GM15510 (cell line): ENCODE measurements around the gene ADORA2A.

Experiments used
- POLR2A ChIP-seq: IDR thresholded peaks from 3 replicates; pipeline ENCODE4 v1.6.1; 2011; ENCODE audit warnings: borderline replicate concordance; ENCODE audit not compliant: insufficient read length; ENCODE audit errors: extremely low read depth

The ADORA2A gene

GRCh38 chr22:24430431-24431308 lies 3.3 kb downstream of the ADORA2A start:
- TF ChIP-seq POLR2A = no peak

DNA sequence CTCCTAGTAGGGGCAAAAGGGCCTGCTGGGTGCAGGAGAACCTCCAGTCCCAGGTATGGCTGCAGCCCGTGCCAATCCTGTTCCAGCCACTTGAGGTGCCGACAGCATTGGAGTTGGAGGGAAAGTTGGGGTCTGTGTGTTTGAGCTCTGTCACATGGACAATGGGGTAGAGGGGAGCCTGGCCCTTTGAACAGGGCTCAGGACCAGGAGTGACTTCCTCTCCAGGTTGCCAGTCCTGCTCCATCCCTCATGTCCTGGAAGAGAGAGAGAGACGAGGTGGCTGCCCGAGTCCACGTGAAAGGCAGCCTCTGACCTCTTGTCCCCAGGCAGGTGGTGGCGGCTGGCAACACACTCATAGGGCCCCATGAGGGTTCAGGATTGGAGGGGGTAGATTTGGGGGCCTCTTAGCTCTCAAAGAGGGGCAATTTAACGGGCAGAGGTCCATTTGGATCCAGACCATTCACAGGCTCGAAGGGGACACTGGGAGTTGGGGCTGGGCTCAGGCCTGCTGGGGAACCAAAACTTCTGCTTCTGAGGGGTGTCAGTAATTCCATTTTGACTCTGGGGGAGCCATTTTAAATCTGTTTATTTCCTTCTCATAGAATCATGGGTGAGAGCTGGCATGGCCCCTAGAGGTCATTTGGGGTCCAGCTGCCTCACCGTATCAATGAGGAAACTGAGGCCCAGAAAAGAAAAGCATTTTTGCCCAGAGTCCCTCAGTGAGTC lies 4.1 kb downstream of the ADORA2A start:
- TF ChIP-seq POLR2A = no peak

DNA sequence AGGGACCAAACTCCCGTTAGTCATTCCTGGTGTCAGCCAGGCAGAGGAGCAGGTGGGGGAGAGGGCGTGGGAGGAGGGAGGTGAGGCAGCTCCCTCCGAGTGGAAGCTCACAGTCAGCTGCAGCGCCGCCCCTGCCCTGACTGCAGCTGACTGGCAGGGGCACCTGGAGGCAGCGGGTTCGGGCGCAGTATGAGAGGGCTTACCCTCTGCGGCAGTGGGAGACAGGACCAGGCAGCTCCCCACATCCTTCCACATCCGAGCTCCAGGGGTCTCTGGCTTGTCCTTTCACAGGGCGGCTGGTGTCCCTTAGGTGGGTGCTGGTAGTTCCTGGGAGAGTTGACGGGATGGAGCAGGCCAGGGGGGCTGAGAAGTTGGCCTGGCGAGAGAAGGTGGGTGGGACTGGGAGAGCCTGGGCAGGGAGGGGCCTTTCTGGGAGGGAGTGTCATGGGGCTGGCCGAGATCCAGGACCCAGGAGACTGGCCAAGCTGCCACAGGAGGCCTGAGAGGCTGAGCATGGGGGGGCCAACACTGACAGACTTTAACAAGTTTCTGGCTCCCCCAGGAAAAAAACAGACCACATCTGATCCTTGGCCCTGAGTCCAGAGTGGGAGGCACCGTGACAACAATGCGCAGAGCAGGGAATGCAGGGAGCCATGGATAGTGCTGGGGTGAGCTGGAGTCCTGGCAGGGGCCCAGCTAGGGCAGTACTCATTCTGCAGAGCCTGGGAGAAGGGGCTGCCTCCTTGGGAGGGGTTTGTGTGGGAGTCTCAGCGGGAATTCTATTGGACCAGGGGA lies 4.9 kb downstream of the ADORA2A start:
- TF ChIP-seq POLR2A = no peak

DNA sequence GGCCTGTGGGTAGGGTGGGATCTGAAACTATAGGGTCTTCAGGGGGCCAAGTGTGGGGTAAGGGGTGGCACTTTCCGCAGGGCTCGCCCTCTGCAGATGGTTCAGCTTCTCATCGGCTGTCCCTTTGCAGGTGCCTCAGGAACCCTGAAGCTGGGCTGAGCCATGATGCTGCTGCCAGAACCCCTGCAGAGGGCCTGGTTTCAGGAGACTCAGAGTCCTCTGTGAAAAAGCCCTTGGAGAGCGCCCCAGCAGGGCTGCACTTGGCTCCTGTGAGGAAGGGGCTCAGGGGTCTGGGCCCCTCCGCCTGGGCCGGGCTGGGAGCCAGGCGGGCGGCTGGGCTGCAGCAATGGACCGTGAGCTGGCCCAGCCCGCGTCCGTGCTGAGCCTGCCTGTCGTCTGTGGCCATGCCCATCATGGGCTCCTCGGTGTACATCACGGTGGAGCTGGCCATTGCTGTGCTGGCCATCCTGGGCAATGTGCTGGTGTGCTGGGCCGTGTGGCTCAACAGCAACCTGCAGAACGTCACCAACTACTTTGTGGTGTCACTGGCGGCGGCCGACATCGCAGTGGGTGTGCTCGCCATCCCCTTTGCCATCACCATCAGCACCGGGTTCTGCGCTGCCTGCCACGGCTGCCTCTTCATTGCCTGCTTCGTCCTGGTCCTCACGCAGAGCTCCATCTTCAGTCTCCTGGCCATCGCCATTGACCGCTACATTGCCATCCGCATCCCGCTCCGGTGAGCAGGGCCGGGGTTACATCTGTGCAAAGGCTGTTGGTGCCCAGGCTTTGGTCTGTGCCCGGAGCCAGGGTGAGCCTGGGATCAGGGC lies 5.8 kb downstream of the ADORA2A start:
- no peak for TF ChIP-seq POLR2A

DNA sequence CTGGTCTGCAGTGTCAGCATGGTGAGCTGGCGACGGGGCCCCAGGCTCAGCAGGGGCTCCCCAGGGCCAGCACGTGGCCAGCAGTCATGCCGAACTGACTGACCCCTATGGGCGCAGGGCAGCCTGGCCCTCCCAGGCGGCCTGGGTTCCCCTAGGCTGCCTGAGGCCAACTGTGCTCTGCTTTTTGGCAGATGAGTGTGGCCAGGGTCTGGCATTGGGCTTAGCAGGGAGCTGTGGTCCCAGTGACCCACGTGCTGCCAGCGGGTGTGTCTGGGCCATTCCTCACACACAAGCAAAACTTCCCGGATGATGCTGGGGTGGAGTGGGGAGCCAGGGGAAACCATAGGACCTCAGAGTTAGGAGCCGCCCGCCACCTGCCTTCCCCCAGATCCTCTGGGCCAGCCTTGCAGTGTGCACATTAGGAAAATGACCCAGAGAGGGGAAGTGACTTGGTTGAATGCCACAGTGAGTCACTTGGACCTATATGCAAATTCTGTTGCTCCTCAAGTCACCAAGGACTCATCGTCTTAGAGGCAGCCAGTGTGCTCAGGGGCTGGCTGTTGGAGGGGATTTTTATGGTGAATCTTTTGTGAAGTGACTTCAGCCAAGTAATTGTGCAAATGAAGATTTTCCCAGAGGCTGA lies 6.5 kb downstream of the ADORA2A start:
- TF ChIP-seq POLR2A = peak; percentile 68

GRCh38 chr22:24434471-24435322 lies 7.3 kb downstream of the ADORA2A start:
- no peak for TF ChIP-seq POLR2A

GRCh38 chr22:24435323-24435645 lies 7.9 kb downstream of the ADORA2A start:
- no peak for TF ChIP-seq POLR2A

- TF ChIP-seq POLR2A = no peak
Measured at GRCh38 chr22:24435861-24436371, 8.5 kb downstream of the ADORA2A start.

- TF ChIP-seq POLR2A = no peak
Measured at GRCh38 chr22:24436553-24436952, 9.2 kb downstream of the ADORA2A start.

DNA sequence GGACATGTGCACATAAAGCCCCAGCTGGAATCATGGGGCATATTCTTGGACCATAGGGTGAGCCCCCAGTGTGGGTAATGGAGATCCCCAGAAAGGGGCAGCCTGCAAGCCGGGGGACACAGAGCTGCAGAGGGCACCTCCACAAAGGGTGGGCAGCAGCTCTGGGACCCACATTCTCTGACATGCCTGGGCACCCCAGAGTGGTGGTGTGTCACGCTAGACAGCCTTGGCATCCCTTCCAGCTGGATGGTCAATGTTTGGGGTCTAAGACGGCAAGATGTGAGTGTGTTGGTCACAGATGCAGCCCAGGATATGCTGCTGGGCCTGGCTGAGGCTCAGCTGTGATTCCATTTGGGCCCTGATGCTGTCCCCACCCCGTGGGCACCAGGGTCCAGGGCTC lies 9.7 kb downstream of the ADORA2A start:
- no peak for TF ChIP-seq POLR2A

GRCh38 chr22:24437741-24438328 lies 10.4 kb downstream of the ADORA2A start:
- TF ChIP-seq POLR2A = no peak

DNA sequence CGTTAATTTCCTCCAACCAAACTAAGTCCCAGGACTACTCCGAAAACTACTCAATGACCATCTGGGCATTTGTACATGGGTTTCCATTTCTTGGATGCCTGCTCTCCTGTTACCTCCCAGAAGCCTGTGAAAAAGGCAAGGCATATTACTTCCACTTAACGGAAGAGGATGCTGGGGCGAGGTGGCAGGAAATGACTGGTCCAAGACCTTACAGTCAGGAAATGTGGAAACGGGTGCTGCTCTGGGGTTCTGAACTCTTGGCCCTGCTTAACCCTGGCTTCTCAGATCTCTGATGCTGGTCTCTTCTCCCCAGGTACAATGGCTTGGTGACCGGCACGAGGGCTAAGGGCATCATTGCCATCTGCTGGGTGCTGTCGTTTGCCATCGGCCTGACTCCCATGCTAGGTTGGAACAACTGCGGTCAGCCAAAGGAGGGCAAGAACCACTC lies 12.9 kb downstream of the ADORA2A start:
- no peak for TF ChIP-seq POLR2A

GRCh38 chr22:24440718-24441405 lies 13.5 kb downstream of the ADORA2A start:
- TF ChIP-seq POLR2A = no peak
